RWPE2 (cell line): ENCODE data around the gene VPS26B.

ENCODE experiments used
- ATAC-seq: fragments of 200-7000 bp; cut with Tn5 transposase; 3 replicates; pipeline ENCODE4 v1.9.1; 2021; ENCODE audit warnings: low read depth
- DNase-seq: peaks from one replicate; pipeline ENCODE4 v3.0.0-alpha.2; 2020; ENCODE audit warnings: low spot score
- H3K27ac ChIP-seq: fragments of 450-650 bp; 2 replicates; pipeline ENCODE4 v1.5.1; 2017; ENCODE audit warnings: mild to moderate bottlenecking; ENCODE audit not compliant: poor library complexity, severe bottlenecking
- H3K27me3 ChIP-seq: fragments of 250-450 bp; sonication (Bioruptor Pico); 2 replicates; pipeline ENCODE4 v1.5.1; 2021; ENCODE audit warnings: mild to moderate bottlenecking, moderate library complexity; ENCODE audit not compliant: insufficient read depth, poor library complexity, severe bottlenecking
- H3K36me3 ChIP-seq: fragments of 250-450 bp; sonication (Bioruptor Pico); 2 replicates; pipeline ENCODE4 v1.5.1; 2020; ENCODE audit warnings: low read depth, mild to moderate bottlenecking, moderate library complexity
- H3K4me1 ChIP-seq: fragments of 250-450 bp; sonication (Bioruptor Pico); 2 replicates; pipeline ENCODE4 v1.5.1; 2021; ENCODE audit warnings: mild to moderate bottlenecking, moderate library complexity; ENCODE audit not compliant: insufficient read depth, poor library complexity, severe bottlenecking
- H3K4me3 ChIP-seq: fragments of 250-450 bp; sonication (Bioruptor Pico); 2 replicates; pipeline ENCODE4 v1.5.1; 2021; ENCODE audit warnings: mild to moderate bottlenecking, moderate library complexity; ENCODE audit not compliant: severe bottlenecking
- H3K9me3 ChIP-seq: fragments of 250-450 bp; sonication (Bioruptor Pico); 2 replicates; pipeline ENCODE4 v1.5.1; 2021; ENCODE audit warnings: mild to moderate bottlenecking, moderate library complexity; ENCODE audit not compliant: severe bottlenecking
- CTCF ChIP-seq: fragments of 450-650 bp; IDR thresholded peaks from one replicate; pipeline ENCODE4 v1.5.1; 2017; ENCODE audit warnings: mild to moderate bottlenecking, moderate library complexity; ENCODE audit not compliant: poor library complexity, severe bottlenecking

Gene VPS26B

GRCh38 chr11:134224710-134225664 is 516 bp downstream of the VPS26B start:
- H3K4me3 ChIP-seq, result peak overlapping the region; percentile 82
- no peaks in the 10 kb centered on the region for H3K27me3 ChIP-seq
- no peak for TF ChIP-seq CTCF
- DNase-seq (no peak), ATAC-seq (peak; percentile 18)
- H3K9me3 ChIP-seq, result no peaks in the 10 kb centered on the region
- H3K36me3 ChIP-seq, result peaks cover 28% of the 10 kb centered on the region
- peaks cover 11% of the 10 kb centered on the region for H3K4me1 ChIP-seq
- H3K27ac ChIP-seq, result peak overlapping the region; percentile 45

GRCh38 chr11:134226806-134227325 is 2.4 kb downstream of the VPS26B start:
- no peak for ATAC-seq
- no peak for TF ChIP-seq CTCF
- Histone ChIP-seq H3K27ac (no peak overlapping the region), H3K9me3 (no peaks in the 10 kb centered on the region), H3K4me3 (no peak overlapping the region), H3K36me3 (peaks cover 12% of the 10 kb centered on the region), H3K4me1 (peaks cover 11% of the 10 kb centered on the region), H3K27me3 (no peaks in the 10 kb centered on the region)
- no peak for DNase-seq

GRCh38 chr11:134228625-134229024 is 4.2 kb downstream of the VPS26B start:
- no peak for TF ChIP-seq CTCF
- ATAC-seq (no peak), DNase-seq (no peak)
- Histone ChIP-seq H3K4me1 (no peaks in the 10 kb centered on the region), H3K27me3 (no peaks in the 10 kb centered on the region), H3K27ac (no peak overlapping the region), H3K9me3 (no peaks in the 10 kb centered on the region), H3K4me3 (no peak overlapping the region), H3K36me3 (no peaks in the 10 kb centered on the region; the same call in 1 of the 2 replicates)

DNA sequence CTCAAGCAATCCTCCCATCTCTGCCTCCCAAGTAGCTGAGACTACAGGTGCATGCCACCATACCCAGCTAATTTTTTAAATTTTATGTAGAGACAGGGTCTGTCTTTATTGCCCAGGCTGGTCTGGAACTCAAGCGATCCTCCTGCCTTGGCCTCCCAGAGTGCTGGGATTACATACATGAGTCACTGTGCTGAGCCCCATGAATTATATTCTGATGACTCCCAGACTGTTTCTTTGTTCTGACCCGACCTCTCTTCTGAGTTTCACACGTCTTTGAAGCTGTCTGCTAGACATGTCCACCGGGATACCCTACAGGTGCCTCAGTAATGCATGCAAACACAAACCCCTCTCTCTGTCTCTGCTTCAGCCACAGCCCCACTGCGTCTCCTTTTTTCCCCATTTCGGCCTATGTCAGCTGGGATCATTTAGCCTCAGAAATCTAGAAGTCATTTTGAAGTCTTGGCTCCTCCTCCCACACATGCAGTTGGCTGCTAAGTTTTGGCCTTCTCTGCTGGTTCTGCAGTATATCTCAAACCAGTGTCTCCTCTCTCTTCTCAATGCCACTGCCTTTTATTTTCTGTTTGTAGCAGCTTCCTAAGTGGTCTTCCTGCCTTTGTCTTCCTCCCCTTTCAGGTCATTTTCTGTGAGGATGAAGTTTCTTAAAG is 4.8 kb downstream of the VPS26B start:
- Histone ChIP-seq H3K36me3 (no peaks in the 10 kb centered on the region; the same call in 1 of the 2 replicates), H3K4me1 (no peaks in the 10 kb centered on the region), H3K27ac (no peak overlapping the region), H3K27me3 (no peaks in the 10 kb centered on the region), H3K9me3 (no peaks in the 10 kb centered on the region), H3K4me3 (no peak overlapping the region)
- no peak for TF ChIP-seq CTCF
- no peak for DNase-seq
- ATAC-seq, result no peak
